LoVo (cell line): Measurements from ENCODE around the gene CCDC117.
"Not testable (repeated sequence)": the region's sequence is repeated elsewhere in the genome, so short reads cannot be mapped to it uniquely, and the experiment has no call there.

ENCODE experiments used
- DNase-seq: peaks from one replicate; pipeline ENCODE4 v3.0.0-alpha.2; 2016; ENCODE audit warnings: low spot score

Gene CCDC117, protein sequence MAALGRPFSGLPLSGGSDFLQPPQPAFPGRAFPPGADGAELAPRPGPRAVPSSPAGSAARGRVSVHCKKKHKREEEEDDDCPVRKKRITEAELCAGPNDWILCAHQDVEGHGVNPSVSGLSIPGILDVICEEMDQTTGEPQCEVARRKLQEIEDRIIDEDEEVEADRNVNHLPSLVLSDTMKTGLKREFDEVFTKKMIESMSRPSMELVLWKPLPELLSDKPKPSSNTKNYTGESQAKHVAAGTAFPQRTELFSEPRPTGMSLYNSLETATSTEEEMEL

DNA sequence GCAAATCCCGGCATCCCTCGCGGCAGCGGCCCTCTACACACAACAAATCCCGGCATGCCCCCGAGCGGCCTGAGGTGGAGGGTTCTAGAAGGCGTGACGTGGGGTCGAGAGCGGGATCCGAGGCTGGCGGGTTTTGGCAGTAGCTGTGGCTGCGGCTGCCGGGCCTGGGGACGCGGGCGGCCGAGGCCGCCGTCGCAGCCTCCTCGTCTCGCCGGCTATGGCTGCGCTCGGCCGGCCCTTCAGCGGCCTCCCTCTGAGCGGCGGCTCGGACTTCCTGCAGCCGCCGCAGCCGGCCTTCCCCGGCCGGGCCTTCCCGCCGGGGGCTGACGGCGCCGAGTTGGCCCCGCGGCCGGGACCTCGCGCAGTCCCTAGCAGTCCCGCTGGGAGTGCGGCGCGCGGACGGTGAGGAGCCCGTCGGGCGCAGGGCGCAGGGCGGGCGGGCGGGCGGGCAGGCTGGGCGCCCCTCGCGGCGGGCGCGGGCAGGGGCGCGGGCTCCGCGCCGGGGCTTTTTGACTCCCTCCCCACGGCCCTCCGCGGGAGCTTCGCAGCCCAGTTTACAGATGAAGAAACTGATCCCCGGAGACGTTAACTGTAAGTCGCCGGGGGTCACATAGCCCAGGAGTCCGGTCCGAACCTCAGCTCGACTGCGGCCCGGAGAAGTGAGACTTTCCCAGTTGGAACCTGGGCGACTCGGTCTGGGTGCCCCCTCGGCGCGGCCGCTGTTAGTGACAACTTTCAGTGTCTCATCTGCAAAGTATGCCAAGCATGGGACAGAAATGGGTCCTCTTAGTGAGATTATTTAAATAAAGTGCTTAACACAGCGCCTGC lies at the start of gene CCDC117:
TSS of gene CCDC117 (plus strand) at position 63 of the 828 bp plus-strand sequence. CDS start at position 218, 155 bp downstream.
- DNase-seq: peak; percentile 93

DNA sequence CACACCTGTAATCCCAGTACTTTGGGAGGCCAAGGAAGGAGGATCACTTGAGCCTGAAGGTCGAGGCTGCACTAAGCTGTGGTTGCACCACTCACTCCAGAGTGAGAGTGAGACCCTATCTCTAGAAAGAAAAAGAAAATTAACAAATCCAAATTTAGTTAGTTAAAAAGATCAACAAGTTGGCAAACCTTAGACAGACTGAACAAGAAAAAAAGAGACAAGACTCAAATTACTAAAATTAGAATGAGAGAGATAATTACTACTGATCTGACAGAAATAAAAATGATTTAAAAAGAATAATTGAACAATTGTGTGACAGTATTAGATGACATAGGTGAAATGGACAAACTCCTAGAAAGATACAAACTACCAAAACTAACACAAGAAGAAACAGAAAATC lies 44.5 kb upstream of the CCDC117 start:
- no peak for DNase-seq

DNA sequence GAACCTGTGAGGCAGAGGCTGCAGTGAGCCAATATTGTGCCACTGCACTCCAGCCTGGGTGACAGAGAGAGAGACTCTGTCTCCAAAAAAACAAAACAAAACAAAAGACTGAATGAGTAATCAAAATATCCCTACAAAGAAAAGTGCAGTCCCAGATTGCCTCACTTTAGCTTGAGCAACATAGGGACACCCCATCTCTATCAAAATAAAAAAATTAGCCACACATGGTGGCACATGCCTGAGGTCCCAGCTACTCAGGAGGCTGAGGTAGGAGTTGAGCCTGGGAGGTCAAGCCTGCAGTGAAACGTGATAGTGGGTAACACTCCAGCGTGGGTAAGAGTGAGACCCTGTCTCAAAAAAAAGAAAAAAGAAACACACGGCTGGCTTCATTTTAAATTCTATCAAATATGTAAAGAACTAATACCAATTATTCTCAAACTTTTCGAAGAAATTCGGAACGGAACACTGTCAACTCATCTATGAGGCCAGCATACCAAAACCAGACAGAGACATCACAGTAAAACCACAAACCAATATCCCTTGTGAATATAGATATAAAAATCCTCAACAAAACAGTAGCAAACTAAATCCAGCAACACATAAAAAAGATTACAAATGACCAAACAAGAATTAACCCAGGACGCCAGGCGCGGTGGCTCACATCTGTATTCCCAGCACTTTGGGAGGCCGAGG lies 43.7 kb upstream of the CCDC117 start:
- DNase-seq: no peak

DNA sequence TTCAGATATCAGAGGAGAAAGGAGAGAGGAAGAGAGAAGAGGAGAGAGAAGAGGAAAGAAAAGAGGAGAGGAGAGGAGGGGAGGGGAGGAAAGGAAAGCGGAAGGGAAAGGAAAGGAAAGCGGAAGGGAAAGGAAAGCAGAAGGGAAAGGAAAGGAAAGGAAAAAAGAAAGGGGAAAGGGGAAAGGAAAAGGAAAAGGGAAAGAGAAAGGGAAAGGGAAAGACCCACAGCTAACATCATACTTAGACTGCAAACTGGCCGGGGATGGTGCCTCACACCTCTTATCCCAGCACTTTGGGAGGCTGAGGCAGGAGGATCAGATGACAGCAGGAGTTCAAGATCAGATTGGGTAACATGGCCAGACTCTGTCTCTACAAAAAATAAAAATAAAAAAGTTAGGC lies 42.3 kb upstream of the CCDC117 start:
- DNase-seq: no peak

DNA sequence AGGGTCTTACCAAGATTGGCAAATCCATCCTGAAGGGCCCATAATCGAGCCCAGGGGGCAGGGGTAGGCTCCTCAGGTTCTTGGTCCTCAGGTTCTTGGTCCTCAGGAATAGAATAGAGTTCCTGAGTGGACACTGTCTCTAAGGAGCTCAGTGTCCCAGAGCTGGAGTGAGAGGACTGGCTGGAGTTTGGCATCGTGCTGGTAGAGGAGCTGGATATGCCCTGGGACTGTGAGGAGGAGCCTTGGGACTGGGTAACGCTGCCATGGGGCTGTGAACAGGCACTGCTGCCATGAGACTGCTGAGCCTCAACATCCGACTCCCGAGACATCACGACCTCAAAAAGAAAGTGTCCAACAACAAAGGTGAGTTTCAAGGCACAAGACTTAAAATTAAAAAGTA lies 38.1 kb upstream of the CCDC117 start:
- DNase-seq: no peak

DNA sequence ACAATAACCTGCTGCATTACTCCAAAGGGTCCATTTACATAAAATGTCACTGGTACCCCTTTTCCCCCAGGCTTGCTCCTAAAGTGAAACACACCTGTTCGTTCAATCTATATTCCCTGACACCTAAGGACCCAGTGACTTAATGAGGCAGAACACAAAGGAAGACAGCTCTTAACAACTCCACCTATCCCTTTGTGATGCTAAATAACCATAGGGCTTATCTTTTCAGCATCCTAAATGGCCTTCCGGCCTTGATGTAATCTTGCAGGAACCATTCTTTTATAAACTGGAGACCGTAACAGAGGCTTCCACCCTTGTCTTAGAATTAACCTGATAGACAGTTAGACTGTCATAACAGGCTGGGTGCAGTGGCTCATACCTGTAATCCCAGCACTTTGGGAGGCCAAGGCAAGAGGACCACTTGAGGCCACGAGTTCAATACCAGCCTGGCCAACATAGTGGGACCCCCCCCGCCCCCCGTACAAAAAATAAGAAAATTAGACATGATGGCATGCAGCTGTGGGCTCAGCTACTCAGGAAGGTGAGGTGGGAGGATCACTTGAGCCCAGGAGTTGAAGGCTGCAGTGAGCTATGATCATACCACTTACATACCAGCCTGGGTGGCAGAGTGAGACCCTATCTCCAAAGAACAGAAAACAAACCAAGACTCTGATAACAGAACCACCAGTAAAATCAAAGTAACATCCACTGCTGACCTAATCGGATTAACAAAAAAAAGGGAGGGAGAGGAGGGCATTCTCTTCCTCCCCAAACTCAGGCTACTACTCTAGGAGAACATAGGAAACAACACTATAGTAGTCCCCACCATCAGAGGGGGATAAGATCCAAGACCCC lies 36.0 kb upstream of the CCDC117 start:
- no peak for DNase-seq

DNA sequence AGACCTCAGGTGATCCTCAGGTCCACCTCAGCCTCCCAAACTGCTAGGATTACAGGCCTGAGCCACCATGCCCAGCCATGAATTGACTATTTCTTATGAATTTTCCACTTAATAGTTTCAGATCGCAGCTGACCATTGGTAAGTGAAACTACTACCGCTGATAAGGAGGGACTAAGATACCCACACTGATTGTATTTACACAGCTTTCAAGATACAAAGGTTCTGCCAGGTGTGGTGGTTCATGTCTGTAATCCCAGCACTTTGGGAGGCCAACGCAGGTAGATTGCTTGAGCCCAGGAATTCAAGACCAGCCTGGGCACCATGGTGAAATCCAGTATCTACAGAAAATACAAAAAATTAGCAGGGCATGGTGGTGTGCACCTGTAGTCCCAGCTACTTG lies 34.8 kb upstream of the CCDC117 start:
- DNase-seq: no peak

DNA sequence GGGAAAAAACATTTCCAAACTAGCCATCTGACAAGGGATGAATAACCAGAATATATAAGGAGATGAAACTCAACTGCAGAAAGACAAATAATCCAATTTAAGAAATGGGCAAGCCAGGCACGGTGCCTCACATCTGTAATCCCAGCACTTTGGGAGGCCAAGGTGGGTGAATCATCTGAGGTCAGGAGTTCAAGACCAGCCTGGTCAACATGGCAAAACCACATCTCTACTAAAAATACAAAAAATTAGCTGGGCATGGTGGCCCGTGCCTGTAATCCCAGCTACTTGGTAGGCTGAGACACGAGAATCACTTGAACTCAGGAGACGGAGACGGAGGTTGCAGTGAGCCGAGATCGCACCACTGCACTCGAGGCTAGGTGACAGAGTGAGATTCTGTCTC lies 33.6 kb upstream of the CCDC117 start:
- DNase-seq: not testable (repeated sequence)

DNA sequence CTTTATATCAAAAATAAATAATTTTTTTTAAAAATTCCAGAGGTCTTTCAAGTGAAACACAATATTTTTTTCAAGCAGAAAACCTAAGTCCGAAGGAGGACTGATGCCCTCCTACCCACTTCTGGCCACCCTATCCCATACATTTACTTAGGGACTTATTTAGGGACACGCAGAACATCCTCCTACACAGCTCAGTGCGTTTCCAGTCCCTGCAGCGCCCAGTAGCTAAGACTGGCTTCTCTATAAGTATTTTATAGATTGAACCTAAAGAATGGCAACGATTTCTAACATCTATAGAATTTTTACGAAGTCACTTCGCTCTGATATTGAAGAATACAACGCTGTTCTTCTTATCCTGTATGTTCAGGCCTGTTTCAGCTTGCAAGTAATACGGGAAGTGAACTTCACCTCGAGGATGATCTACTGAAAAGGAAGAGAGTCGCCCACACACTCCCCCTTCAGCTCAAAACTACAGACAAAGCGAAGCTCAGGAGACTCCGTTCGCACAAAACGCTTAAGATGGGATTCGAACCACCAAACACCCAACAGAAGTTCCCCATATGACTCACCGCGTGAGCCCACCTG lies 31.2 kb upstream of the CCDC117 start:
- no peak for DNase-seq

DNA sequence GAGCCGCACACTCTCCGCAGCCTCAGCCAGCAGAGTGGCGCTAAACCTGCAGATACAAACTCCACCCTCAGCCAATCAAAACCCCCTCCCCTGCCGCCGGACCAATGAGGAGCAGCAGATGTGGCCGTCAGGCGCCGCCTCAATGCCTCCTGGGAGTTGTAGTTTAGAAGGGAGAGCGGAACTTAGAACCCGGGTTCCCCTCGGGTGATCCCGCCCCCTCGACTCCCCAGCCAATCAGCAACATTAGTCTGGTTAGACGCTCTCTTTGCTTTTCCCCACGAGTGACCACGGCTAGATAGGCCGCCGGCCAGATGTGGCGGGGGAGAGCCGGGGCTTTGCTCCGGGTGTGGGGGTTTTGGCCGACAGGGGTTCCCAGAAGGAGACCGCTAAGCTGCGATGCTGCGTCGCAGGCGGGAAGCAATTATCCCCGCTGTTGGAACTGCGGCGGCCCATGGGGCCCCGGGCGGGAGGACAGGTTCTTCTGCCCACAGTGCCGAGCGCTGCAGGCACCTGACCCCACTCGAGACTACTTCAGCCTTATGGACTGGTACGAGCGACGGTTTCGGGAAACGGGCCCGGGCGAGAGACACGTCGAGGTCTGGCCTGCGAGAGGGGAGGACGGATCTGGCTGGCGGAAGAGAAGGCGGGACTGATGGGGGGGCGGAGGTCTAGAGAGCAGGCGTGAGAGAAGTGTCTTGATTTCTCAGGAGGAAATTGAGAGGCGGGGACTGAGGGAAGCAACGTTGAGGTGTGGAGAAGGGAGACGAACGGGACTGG lies 30.5 kb upstream of the CCDC117 start, which contains the start of the genes CHEK2 and HSCB:
TSS of gene CHEK2 (minus strand) at position 36 of the 777 bp plus-strand sequence. CDS start 7,099 bp downstream, outside the sequence.
TSS of gene HSCB (plus strand) at position 255 of the 777 bp plus-strand sequence. CDS start at position 312, 57 bp downstream.
- DNase-seq: peak; percentile 96

DNA sequence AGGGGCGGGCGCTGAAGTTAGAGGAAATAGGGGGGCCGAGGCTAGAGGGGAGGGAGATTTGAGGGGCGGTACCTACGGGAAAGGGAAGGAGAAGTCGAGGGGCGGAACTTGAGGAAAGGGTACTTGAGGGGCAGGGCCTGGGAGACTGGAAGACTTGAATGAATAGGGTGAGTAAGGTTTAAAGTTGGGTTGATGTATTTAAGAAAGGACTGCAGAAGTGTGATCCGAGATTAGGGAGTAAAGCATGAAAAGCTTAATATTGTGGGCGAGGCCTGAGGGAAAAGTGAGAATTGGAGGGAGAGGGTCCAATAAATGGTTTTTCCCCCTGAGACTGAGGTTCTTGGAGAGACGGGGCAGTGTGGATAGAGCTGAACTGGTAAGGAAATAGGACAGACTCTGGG lies 29.9 kb upstream of the CCDC117 start:
- DNase-seq: no peak

DNA sequence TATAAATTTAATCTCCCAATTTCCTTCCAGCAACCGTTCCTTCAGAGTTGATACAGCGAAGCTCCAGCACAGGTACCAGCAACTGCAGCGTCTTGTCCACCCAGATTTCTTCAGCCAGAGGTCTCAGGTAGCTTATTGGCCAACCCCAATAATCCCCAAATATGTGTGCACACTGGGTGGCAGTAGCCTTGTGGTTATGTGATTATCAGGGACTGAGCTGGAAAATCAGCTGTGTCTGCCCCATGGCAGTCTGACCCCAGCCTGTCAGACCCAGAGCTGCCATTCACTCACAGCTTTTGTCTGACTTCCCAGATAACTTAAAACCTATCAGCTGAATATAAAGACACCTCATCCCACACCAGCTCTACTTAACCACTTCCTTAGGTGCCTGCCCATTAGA lies 28.6 kb upstream of the CCDC117 start:
- DNase-seq: no peak

DNA sequence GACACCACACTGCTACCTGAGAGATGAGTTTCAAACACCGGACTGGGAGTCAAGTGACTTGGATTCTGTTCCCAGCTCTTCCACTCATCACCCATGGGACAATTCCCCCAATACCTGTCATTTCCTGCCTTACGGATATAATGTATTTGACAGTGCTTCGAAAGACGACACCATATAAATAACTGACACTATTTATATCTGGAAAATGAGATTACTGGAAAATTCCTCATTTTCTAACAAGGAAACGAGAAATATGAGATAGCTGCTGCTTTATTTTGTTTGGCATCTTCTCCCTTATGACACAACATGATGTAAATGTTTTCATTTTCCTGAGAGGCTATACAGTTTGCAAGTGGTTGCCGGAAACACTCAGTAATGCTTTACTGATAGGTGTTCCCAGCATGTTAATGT lies 22.0 kb upstream of the CCDC117 start:
- DNase-seq: no peak

DNA sequence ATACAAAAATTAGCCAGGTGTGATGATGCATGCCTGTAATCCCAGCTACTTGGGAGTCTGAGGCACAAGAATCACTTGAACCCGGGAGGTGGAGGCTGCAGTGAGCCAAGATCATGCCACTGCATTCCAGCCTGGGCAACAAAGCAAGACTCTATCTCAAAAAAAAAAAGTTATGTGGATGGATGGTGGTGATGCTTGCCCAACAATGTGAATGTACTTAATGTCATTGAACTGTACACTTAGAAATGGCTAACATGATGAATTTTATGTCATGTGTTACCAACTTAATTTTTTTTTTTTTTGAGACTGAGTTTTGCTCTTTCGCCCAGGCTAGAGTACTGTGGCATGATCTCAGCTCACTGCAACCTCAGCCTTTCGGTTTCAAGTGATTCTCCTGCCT lies 18.0 kb upstream of the CCDC117 start:
- not testable (repeated sequence) for DNase-seq

DNA sequence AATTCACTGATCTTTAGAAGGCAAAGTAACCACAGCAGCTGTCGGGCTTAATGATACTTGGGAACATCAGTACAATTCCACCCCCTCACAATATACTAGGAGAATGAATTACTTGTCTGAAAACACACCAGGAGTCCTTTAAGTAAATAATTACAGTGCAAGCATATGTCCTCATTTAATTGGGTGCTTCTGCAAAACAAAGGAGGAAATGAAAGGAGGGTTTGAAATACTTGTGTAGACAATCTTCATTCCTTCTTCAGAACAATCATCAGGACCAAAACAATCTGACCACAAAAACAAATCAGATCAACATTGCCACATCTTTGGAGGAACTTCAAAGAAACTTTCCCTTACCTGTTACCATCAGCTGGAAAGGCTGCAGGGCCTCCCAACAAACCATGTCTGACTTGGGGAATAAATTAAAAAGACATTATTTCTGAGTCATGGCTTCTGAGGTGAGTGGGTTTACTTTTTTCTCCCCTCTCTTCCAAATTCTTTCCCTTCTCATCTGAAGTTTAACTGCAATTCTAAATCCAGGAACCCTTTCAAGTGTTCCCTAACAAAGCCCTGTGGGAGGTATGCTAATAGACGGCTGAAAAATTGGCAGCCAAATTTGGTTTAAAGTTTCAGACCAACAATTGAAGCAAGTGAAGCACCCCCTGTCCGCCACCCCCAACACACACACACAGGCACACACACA lies 12.5 kb upstream of the CCDC117 start:
- DNase-seq: peak; percentile 49

DNA sequence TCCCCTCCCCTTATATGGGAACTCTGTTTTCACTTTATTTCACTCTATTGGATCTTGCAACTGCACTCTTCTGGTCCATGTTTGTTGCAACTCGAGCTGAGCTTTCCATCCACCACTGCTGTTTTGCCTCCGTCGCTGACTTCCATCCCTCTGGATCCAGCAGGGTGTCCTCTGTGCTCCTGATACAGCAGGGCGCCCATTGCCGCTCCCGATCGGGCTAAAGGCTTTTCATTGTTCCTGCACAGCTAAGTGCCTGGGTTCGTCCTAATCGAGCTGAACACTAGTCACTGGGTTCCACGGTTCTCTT lies 11.1 kb upstream of the CCDC117 start:
- no peak for DNase-seq

DNA sequence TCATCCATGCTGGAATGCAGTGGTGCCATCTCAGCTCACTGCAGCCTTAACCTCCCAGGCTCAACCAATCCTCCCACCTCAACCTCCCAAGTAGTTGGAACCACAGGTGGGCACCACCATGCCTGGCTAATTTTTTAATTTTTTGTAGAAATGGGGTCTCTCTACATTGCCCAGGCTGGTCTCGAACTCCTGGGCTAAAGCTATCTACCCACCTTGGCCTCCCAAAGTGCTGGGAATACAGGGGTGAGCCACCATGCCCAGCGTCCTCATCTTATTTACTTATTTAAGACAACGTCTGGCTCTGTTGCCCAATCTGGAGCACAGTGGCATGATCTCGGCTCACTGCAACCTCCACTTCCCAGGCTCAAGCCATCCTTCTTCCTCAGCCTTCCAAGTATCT lies 10.5 kb upstream of the CCDC117 start:
- DNase-seq: not testable (repeated sequence)

DNA sequence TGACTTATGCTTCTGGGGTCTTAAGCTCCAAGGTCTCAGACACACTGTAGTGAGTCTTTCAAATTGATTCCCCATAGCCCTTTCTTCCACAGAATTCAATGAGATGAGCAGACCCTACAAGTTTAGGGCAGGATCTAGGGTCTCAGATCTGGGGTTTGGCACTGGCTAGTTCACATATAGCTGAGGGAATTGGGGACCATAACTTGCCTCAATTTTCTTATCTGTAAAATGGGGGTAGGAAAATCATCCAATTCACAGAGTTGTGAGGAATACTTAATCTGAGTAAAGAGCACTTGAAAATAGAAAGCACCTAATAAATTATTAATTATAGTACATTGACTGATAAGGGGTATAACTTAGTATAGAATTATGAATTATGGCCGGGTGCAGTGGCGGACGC lies 5.9 kb upstream of the CCDC117 start:
- DNase-seq: no peak

DNA sequence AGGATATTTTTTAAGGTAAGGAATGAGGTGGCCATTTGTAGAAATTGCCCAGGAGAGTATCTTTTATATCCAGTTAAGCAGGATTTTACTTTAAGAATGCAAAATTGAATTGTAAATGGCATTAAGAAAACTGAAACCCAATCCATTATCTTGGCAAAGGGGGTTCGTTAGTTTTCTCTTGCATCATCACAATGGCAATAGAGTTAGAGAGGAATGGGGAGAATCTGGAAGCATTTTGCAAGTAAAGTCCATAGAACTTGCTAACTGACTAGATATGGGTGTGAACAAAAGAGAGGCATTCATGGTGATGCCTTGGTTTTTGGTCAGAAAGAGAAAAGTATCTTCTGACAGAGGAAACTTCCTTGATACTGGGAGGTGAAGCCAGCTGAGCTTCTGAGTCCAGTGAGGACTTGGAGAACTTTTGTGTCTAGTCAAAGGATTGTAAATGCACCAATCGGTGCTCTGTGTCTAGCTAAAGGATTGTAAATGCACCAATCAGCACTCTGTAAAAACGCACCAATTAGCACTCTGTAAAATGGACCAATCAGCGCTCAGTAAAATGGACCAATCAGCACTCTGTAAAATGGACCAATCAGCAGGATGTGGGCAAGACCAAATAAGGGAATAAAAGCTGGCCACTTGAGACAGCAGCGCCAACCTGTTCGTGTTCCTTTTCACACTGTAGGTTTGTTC lies 3.6 kb upstream of the CCDC117 start:
- no peak for DNase-seq
